NCI-H2081 (cell line): ENCODE results near the gene PAX8.

ENCODE experiments used
- DNase-seq, 2 experiments: peaks; one replicate each; lab custom pipeline; 2025; lab: John Stamatoyannopoulos, UW

The PAX8 gene

GRCh38 chr2:113219889-113220641, 58.7 kb downstream of the PAX8 start:
- DNase-seq, result no peak

GRCh38 chr2:113219525-113219888, 59.2 kb downstream of the PAX8 start:
- DNase-seq, result no peak

GRCh38 chr2:113219092-113219441, 59.7 kb downstream of the PAX8 start:
- DNase-seq, result no peak

GRCh38 chr2:113218283-113219091, 60.2 kb downstream of the PAX8 start:
- no peak for DNase-seq

- DNase-seq, result no peak
These were observed 61.1 kb downstream of the PAX8 start for GRCh38 chr2:113217455-113218282.

GRCh38 chr2:113216891-113217454, 61.7 kb downstream of the PAX8 start:
- DNase-seq, result no peak

GRCh38 chr2:113216321-113216720, 62.4 kb downstream of the PAX8 start:
- DNase-seq, result no peak

GRCh38 chr2:113215056-113215455, 63.7 kb downstream of the PAX8 start:
- no peak for DNase-seq

GRCh38 chr2:113214141-113214540, 64.6 kb downstream of the PAX8 start:
- DNase-seq, result no peak

GRCh38 chr2:113213061-113213930, 65.4 kb downstream of the PAX8 start:
- no peak for DNase-seq

GRCh38 chr2:113212245-113213060, 66.3 kb downstream of the PAX8 start:
- DNase-seq, result peak; percentile 34 to 63

GRCh38 chr2:113211226-113212105, 67.3 kb downstream of the PAX8 start:
- DNase-seq, result no peak

- DNase-seq, result no peak
These were observed 69.0 kb downstream of the PAX8 start for GRCh38 chr2:113209646-113210171.

GRCh38 chr2:113209011-113209645, 69.6 kb downstream of the PAX8 start:
- DNase-seq, result no peak

GRCh38 chr2:113208396-113208795, 70.3 kb downstream of the PAX8 start:
- DNase-seq, result no peak

GRCh38 chr2:113207021-113207420, 71.7 kb downstream of the PAX8 start:
- no peak for DNase-seq

- no peak for DNase-seq
These were observed 72.5 kb downstream of the PAX8 start for GRCh38 chr2:113206251-113206650.

- DNase-seq, result peak; percentile 77 to 85
These were observed 74.7 kb downstream of the PAX8 start for GRCh38 chr2:113203901-113204519.
